HCT116 (cell line): ENCODE results near the gene TFF3. TPM values are rescaled to one million over a fixed set of nuclear protein-coding genes. Genes with fewer than 3 reads are reported as not detected.

ENCODE experiments used
- ATAC-seq: fragments of 200-7000 bp; cut with Tn5 transposase; 2 replicates; pipeline ENCODE4 v1.9.1; 2020; ENCODE audit warnings: mild to moderate bottlenecking, moderate library complexity
- BruUV-seq: library from RNA; stranded (reverse); fragments of 400-500 nt; replicated peaks from 2 replicates; lab custom pipeline; 2021; lab: Mats Ljungman, UMichigan
- CTCF ChIA-PET: fragments of 300-600 bp; sonication (Branson Sonifier 250); formaldehyde crosslinking; loops from one replicate; lab custom pipeline; 2021; ENCODE audit warnings: antibody characterized with exemption; lab: Charles Lee
- POLR2A ChIA-PET: fragments of 300-600, 350-600 bp; sonication (Branson Sonifier 250); formaldehyde crosslinking; loops from one replicate; lab custom pipeline; 2021; ENCODE audit warnings: antibody characterized with exemption; lab: Charles Lee
- RAD21 ChIA-PET, 2 experiments: fragments of 300-600 bp; sonication (Branson Sonifier 250); formaldehyde crosslinking; loops; one replicate each; lab custom pipeline; 2023; ENCODE audit warnings: low total read pairs in 2 of 2; ENCODE audit not compliant: uncharacterized antibody in 2 of 2, unreplicated experiment in 2 of 2, low non-redundant PET in 1 of 2; lab: Charles Lee
- DNase-seq: peaks from one replicate; pipeline ENCODE4 v3.0.0-alpha.2; 2010; ENCODE audit warnings: low read depth, low spot score
- H2AFZ ChIP-seq: fragments of 200-600 bp; shearing (Covaris generic), sonication (generic); 2 replicates; pipeline ENCODE4 v1.6.1; 2017; ENCODE audit warnings: low read depth, mixed run types, mixed read lengths, antibody characterized with exemption, low read length; ENCODE audit not compliant: poor library complexity, severe bottlenecking
- H3K27ac ChIP-seq: 2 replicates; pipeline ENCODE4 v1.5.1; 2012; ENCODE audit warnings: low read depth, low read length
- H3K27me3 ChIP-seq: fragments of 200-600 bp; sonication (generic); 2 replicates; pipeline ENCODE4 v1.6.1; 2016; ENCODE audit warnings: mixed run types, low read length, mixed read lengths; ENCODE audit not compliant: insufficient read depth
- H3K36me3 ChIP-seq, 2 experiments: fragments of 200-500 bp in 1 of 2; fragments of 200-600 bp in 1 of 2; sonication (Bioruptor generic) in 1 of 2; sonication (generic) in 1 of 2; 2 replicates each; pipeline versions ENCODE4 v1.5.1 to v1.6.1; 2014 to 2016; ENCODE audit warnings: low read length in 2 of 2, inconsistent platforms in 1 of 2, mixed read lengths in 1 of 2, mixed run types in 1 of 2; ENCODE audit not compliant: insufficient read depth in 2 of 2, control insufficient read depth in 1 of 2
- H3K4me1 ChIP-seq, 2 experiments: fragments of 200-600 bp in 1 of 2; sonication (generic) in 1 of 2; 2 replicates each; pipeline versions ENCODE4 v1.5.1 to v1.6.1; 2012 to 2017; ENCODE audit warnings: low read length in 2 of 2, inconsistent platforms in 1 of 2, mild to moderate bottlenecking in 1 of 2, mixed read lengths in 1 of 2, mixed run types in 1 of 2, moderate library complexity in 1 of 2; ENCODE audit not compliant: insufficient read depth in 2 of 2, control insufficient read depth in 1 of 2
- H3K4me2 ChIP-seq: fragments of 200-600 bp; sonication (generic); 2 replicates; pipeline ENCODE4 v1.6.1; 2017; ENCODE audit warnings: mixed run types, low read length, mixed read lengths
- H3K4me3 ChIP-seq, 2 experiments: fragments of 200-600 bp in 1 of 2; sonication (generic) in 1 of 2; replicated peaks in 1 of 2; 2 replicates each; pipeline ENCODE4 v1.5.1; 2011 to 2016; ENCODE audit warnings: low read length in 2 of 2, control low read depth in 1 of 2, low read depth in 1 of 2, mild to moderate bottlenecking in 1 of 2, mixed read lengths in 1 of 2, mixed run types in 1 of 2
- H3K79me2 ChIP-seq: fragments of 200-600 bp; sonication (generic); 2 replicates; pipeline ENCODE4 v1.6.1; 2017; ENCODE audit warnings: mild to moderate bottlenecking, mixed run types, low read length, moderate library complexity, mixed read lengths; ENCODE audit not compliant: insufficient read depth
- H3K9ac ChIP-seq: fragments of 200-600 bp; sonication (generic); 2 replicates; pipeline ENCODE4 v1.6.1; 2016; ENCODE audit warnings: low read length, mixed read lengths
- H3K9me2 ChIP-seq: fragments of 200-600 bp; sonication (generic), shearing (Covaris generic); 2 replicates; pipeline ENCODE4 v1.6.1; 2017; ENCODE audit warnings: mixed run types, mild to moderate bottlenecking, moderate library complexity; ENCODE audit not compliant: insufficient read depth
- H3K9me3 ChIP-seq, 2 experiments: fragments of 200-500 bp in 1 of 2; fragments of 200-600 bp in 1 of 2; sonication (Bioruptor generic) in 1 of 2; sonication (generic) in 1 of 2; 2 replicates each; pipeline ENCODE4 v1.6.1; 2014 to 2017; ENCODE audit warnings: low read length in 2 of 2, mixed read lengths in 2 of 2, inconsistent platforms in 1 of 2, low read depth in 1 of 2, mild to moderate bottlenecking in 1 of 2, mixed run types in 1 of 2, moderate library complexity in 1 of 2; ENCODE audit not compliant: control insufficient read depth in 1 of 2, insufficient read depth in 1 of 2
- H4K20me1 ChIP-seq: fragments of 200-600 bp; sonication (generic), shearing (Covaris generic); 2 replicates; pipeline ENCODE4 v1.6.1; 2017; ENCODE audit warnings: mixed run types, mild to moderate bottlenecking, moderate library complexity; ENCODE audit not compliant: insufficient read depth
- EGR1 ChIP-seq: IDR thresholded peaks from 2 replicates; pipeline ENCODE4 v1.6.1; 2012; ENCODE audit warnings: low read depth
- ELF1 ChIP-seq: IDR thresholded peaks from 2 replicates; pipeline ENCODE4 v1.6.1; 2012; ENCODE audit warnings: low read depth, borderline replicate concordance
- FOSL1 ChIP-seq: IDR thresholded peaks from 2 replicates; pipeline ENCODE4 v1.6.1; 2012; ENCODE audit warnings: low read depth
- POLR2AphosphoS5 ChIP-seq: IDR thresholded peaks from 2 replicates; pipeline ENCODE4 v1.6.1; 2011; ENCODE audit warnings: mild to moderate bottlenecking, low read depth, low read length, moderate library complexity
- RAD21 ChIP-seq: IDR thresholded peaks from 2 replicates; pipeline ENCODE4 v1.6.1; 2012; ENCODE audit warnings: low read depth, mild to moderate bottlenecking
- SIN3A ChIP-seq: IDR thresholded peaks from 2 replicates; pipeline ENCODE4 v1.6.1; 2012; ENCODE audit warnings: low read depth
- TCF7L2 ChIP-seq: IDR thresholded peaks from 2 replicates; pipeline ENCODE4 v1.7.0; 2011; ENCODE audit warnings: borderline replicate concordance, inconsistent platforms; ENCODE audit not compliant: insufficient read depth, insufficient read length; ENCODE audit errors: extremely low read depth
- ZBTB33 ChIP-seq: IDR thresholded peaks from 2 replicates; pipeline ENCODE4 v1.6.1; 2011; ENCODE audit warnings: mild to moderate bottlenecking, low read length, moderate library complexity; ENCODE audit not compliant: insufficient replicate concordance; ENCODE audit errors: extremely low read depth
- ZFX ChIP-seq: fragments of 450-650 bp; IDR thresholded peaks from 2 replicates; pipeline ENCODE4 v1.6.1; 2017
- intact Hi-C: fragments of 100-400 bp; cut with micrococcal nuclease; formaldehyde crosslinking; loops from 2 replicates; pipeline ENCODE4 v1.10.0; 2022
- total RNA-seq: library from RNA; stranded (reverse); gene quantifications from one replicate; pipeline ENCODE4 v1.2.1, GENCODE V29; 2021; ENCODE audit not compliant: unreplicated experiment

Gene TFF3
- total RNA-seq, 1 experiment from 2014 or later, result 0.22 TPM

DNA sequence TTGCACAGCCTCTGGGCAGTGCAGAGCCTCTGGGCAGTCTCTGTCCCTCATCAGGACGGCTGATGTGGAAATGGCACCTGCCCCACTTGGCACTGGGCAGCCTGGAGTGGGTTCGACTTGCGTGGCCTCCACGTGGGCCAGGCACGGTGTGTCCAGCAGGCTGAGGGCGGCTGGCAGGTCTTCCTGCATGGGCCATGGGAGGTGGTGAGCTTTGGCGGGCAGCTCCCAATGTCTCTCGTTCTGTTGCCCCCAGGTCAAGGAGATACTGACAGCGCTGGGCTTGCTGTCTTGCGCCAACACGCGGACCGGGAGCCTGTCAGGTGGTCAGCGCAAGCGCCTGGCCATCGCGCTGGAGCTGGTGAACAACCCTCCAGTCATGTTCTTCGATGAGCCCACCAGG lies 33.2 kb downstream of the TFF3 start:
- no peaks in the 10 kb centered on the region for H3K36me3 ChIP-seq
- TF ChIP-seq EGR1 (no peak), RAD21 (no peak), POLR2AphosphoS5 (no peak), ZBTB33 (no peak)
- TF ChIP-seq, all 23 proteins: peak for 0
- H3K27ac ChIP-seq, result no peak overlapping the region
- ChIA-PET POLR2A (no interaction called here), CTCF (no interaction called here), RAD21 (no interaction called here)
- H2AFZ ChIP-seq, result no peak overlapping the region
- H3K4me1 ChIP-seq, result no peaks in the 10 kb centered on the region
- H4K20me1 ChIP-seq, result no peaks in the 10 kb centered on the region
- H3K4me3 ChIP-seq, result no peak overlapping the region
- no peak overlapping the region for H3K4me2 ChIP-seq
- no peaks in the 10 kb centered on the region for H3K9me2 ChIP-seq
- no TSS peak for BruUV-seq
- DNase-seq (no peak), ATAC-seq (no peak)
- intact Hi-C loops, result no loop called here
- H3K9ac ChIP-seq, result no peak overlapping the region
- H3K79me2 ChIP-seq, result no peaks in the 10 kb centered on the region
- no peaks in the 10 kb centered on the region for H3K27me3 ChIP-seq
- H3K9me3 ChIP-seq, result no peaks in the 10 kb centered on the region

DNA sequence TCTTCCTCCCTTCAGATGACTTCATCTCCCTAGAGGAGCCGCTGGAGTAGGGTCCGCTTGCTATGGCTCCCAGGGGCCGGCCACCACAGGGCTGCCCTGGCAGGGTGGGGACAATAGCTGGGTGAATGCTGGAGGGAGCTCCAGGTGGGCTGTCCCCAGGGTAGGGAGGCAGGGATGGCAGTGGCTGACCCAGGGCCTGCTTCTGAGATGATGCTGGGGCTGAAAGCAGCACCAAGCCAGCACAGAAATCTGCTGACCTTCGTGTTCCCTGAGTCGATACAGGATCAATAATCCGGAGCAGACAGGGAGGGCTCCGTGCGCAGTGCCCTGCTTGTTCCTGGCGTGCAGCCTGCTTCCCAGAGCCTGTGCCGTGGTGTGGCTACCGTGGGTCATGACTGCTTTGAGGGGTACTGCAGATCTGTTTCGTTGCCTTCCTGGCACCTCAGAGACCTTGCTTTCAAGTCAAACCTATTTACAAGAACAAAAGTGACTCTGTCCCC lies 34.0 kb downstream of the TFF3 start:
- ChIA-PET CTCF (no interaction called here), RAD21 (no interaction called here), POLR2A (no interaction called here)
- Histone ChIP-seq H2AFZ (no peak overlapping the region), H3K9me3 (no peaks in the 10 kb centered on the region), H3K9me2 (no peaks in the 10 kb centered on the region), H3K4me2 (no peak overlapping the region), H3K4me1 (no peaks in the 10 kb centered on the region), H3K27ac (no peak overlapping the region), H3K4me3 (no peak overlapping the region), H3K79me2 (no peaks in the 10 kb centered on the region), H3K36me3 (no peaks in the 10 kb centered on the region), H3K27me3 (no peaks in the 10 kb centered on the region), H4K20me1 (no peaks in the 10 kb centered on the region), H3K9ac (no peak overlapping the region)
- TF ChIP-seq RAD21 (no peak), FOSL1 (no peak), ZFX (no peak), ELF1 (no peak), TCF7L2 (no peak), SIN3A (no peak)
- intact Hi-C loops, result no loop called here
- BruUV-seq, result no TSS peak
- no peak for DNase-seq
- no peak for ATAC-seq
